RCC 7860 (cell line): ENCODE data around the gene SYNGR1.
"Not testable (repeated sequence)": the region's sequence is repeated elsewhere in the genome, so short reads cannot be mapped to it uniquely, and the experiment has no call there.

Experiments
- DNase-seq: peaks from one replicate; pipeline ENCODE4 v3.0.0-alpha.2; 2015; ENCODE audit warnings: low spot score
- FAIRE-seq: peaks from 2 replicates; lab custom pipeline; 2012; peaks lifted over from hg19 to GRCh38; lab: Jason Lieb, UNC

The SYNGR1 gene

GRCh38 chr22:39350757-39351688 lies 1.2 kb downstream of the SYNGR1 start:
- FAIRE-seq: no peak

GRCh38 chr22:39351689-39352214 lies 2.0 kb downstream of the SYNGR1 start:
- FAIRE-seq (no peak), DNase-seq (no peak)

More at GRCh38 chr22:39350757-39351688, 1.2 kb downstream of the SYNGR1 start:
- no peak for DNase-seq

- no peak for FAIRE-seq
These were observed 2.6 kb downstream of the SYNGR1 start for GRCh38 chr22:39352306-39352891.

GRCh38 chr22:39353346-39353745 lies 3.6 kb downstream of the SYNGR1 start:
- FAIRE-seq (no peak), DNase-seq (no peak)

More at GRCh38 chr22:39352306-39352891, 2.6 kb downstream of the SYNGR1 start:
- no peak for DNase-seq

- FAIRE-seq: no peak
These were observed 5.3 kb downstream of the SYNGR1 start for GRCh38 chr22:39355080-39355479.

GRCh38 chr22:39355805-39356204 lies 6.0 kb downstream of the SYNGR1 start:
- not testable (repeated sequence) for DNase-seq, FAIRE-seq

More at GRCh38 chr22:39355080-39355479, 5.3 kb downstream of the SYNGR1 start:
- no peak for DNase-seq

GRCh38 chr22:39356464-39356863 lies 6.7 kb downstream of the SYNGR1 start:
- DNase-seq (no peak), FAIRE-seq (no peak)

- not testable (repeated sequence) for DNase-seq, FAIRE-seq
These were observed 7.6 kb downstream of the SYNGR1 start for GRCh38 chr22:39357110-39358108.

GRCh38 chr22:39358197-39358596 lies 8.4 kb downstream of the SYNGR1 start:
- not testable (repeated sequence) for DNase-seq, FAIRE-seq

- FAIRE-seq (no peak), DNase-seq (no peak)
These were observed 9.9 kb downstream of the SYNGR1 start for GRCh38 chr22:39359659-39360195.

GRCh38 chr22:39360242-39360641 lies 10.5 kb downstream of the SYNGR1 start:
- DNase-seq (no peak), FAIRE-seq (no peak)

GRCh38 chr22:39360674-39361413 lies 11.1 kb downstream of the SYNGR1 start:
- peak; percentile 43 for FAIRE-seq
- DNase-seq: peak; percentile 34

- FAIRE-seq: no peak
- no peak for DNase-seq
These were observed 11.7 kb downstream of the SYNGR1 start for GRCh38 chr22:39361496-39361895.

GRCh38 chr22:39362271-39362670 lies 12.5 kb downstream of the SYNGR1 start:
- no peak for FAIRE-seq
- DNase-seq: no peak

- DNase-seq (no peak), FAIRE-seq (no peak)
These were observed 13.1 kb downstream of the SYNGR1 start for GRCh38 chr22:39362932-39363331.

- DNase-seq (no peak), FAIRE-seq (no peak)
These were observed 14.1 kb downstream of the SYNGR1 start for GRCh38 chr22:39363751-39364515.

GRCh38 chr22:39364714-39365491 lies 15.1 kb downstream of the SYNGR1 start:
- no peak for FAIRE-seq

GRCh38 chr22:39365492-39365780 lies 15.6 kb downstream of the SYNGR1 start:
- DNase-seq: no peak
- no peak for FAIRE-seq

More at GRCh38 chr22:39364714-39365491, 15.1 kb downstream of the SYNGR1 start:
- peak; percentile 47 for DNase-seq
